Keratinocyte (primary cell): Measurements from ENCODE around the gene CACNA1E. TPM values are rescaled to one million over a fixed set of nuclear protein-coding genes. Genes with fewer than 3 reads are reported as not detected.

Source experiments
- DNase-seq: peaks from one replicate; pipeline ENCODE4 v3.0.0-alpha.2; 2011; ENCODE audit warnings: low read depth, missing footprints, low spot score
- FAIRE-seq: peaks from 2 replicates; lab custom pipeline; 2011; peaks lifted over from hg19 to GRCh38; lab: Jason Lieb, UNC
- H2AFZ ChIP-seq: 2 replicates; pipeline ENCODE4 v1.6.0; 2012; ENCODE audit warnings: low read length, control low read depth, inconsistent platforms; ENCODE audit not compliant: control insufficient read depth
- H3K27ac ChIP-seq: 2 replicates; pipeline ENCODE4 v1.5.1; 2011; ENCODE audit warnings: low read length; ENCODE audit not compliant: control insufficient read depth, insufficient read depth
- H3K27me3 ChIP-seq: 3 replicates; pipeline ENCODE4 v1.6.0; 2011; ENCODE audit warnings: low read length; ENCODE audit not compliant: control insufficient read depth, insufficient read depth; ENCODE audit errors: extremely low read depth
- H3K36me3 ChIP-seq, 2 experiments: 2 replicates in 1 of 2; 3 replicates in 1 of 2; pipeline ENCODE4 v1.5.1; 2011; ENCODE audit warnings: low read length in 2 of 2, mild to moderate bottlenecking in 1 of 2; ENCODE audit not compliant: control insufficient read depth in 2 of 2, insufficient read depth in 2 of 2; ENCODE audit errors: extremely low read depth in 1 of 2
- H3K4me1 ChIP-seq: 3 replicates; pipeline ENCODE4 v1.5.1; 2011; ENCODE audit warnings: low read length; ENCODE audit not compliant: control insufficient read depth, insufficient read depth; ENCODE audit errors: extremely low read depth
- H3K4me2 ChIP-seq: 3 replicates; pipeline ENCODE4 v1.6.0; 2011; ENCODE audit warnings: low read depth, low read length; ENCODE audit not compliant: control insufficient read depth, insufficient read depth; ENCODE audit errors: extremely low read depth
- H3K4me3 ChIP-seq, 3 experiments: fragments of 200-600 bp in 1 of 3; sonication (generic) in 1 of 3; 2 replicates in 2 of 3; 3 replicates in 1 of 3; pipeline ENCODE4 v1.5.1; 2011 to 2016; ENCODE audit warnings: low read length in 3 of 3, mild to moderate bottlenecking in 3 of 3, control low read depth in 2 of 3, inconsistent platforms in 1 of 3, low read depth in 1 of 3, mixed read lengths in 1 of 3, mixed run types in 1 of 3, moderate library complexity in 1 of 3; ENCODE audit not compliant: control insufficient read depth in 2 of 3, insufficient read depth in 2 of 3; ENCODE audit errors: extremely low read depth in 1 of 3
- H3K79me2 ChIP-seq: 2 replicates; pipeline ENCODE4 v1.6.0; 2012; ENCODE audit warnings: low read length; ENCODE audit not compliant: control insufficient read depth, insufficient read depth
- H3K9ac ChIP-seq: 3 replicates; pipeline ENCODE4 v1.6.0; 2011; ENCODE audit warnings: low read length; ENCODE audit not compliant: control insufficient read depth, insufficient read depth; ENCODE audit errors: extremely low read depth
- H3K9me1 ChIP-seq: 3 replicates; pipeline ENCODE4 v1.6.0; 2011; ENCODE audit warnings: low read length; ENCODE audit not compliant: control insufficient read depth, insufficient read depth; ENCODE audit errors: extremely low read depth
- H3K9me3 ChIP-seq: 2 replicates; pipeline ENCODE4 v1.5.1; 2012; ENCODE audit warnings: low read depth, low read length; ENCODE audit not compliant: control insufficient read depth
- H4K20me1 ChIP-seq: 3 replicates; pipeline ENCODE4 v1.6.0; 2011; ENCODE audit warnings: low read length; ENCODE audit not compliant: control insufficient read depth, insufficient read depth; ENCODE audit errors: extremely low read depth
- CTCF ChIP-seq, 3 experiments: IDR thresholded peaks in 1 of 3; conservative IDR thresholded peaks in 1 of 3; optimal IDR thresholded peaks in 1 of 3; 2 replicates in 2 of 3; 3 replicates in 1 of 3; pipeline versions ENCODE3 to v1.5.1; 2011; ENCODE audit warnings: low read length in 3 of 3, mild to moderate bottlenecking in 3 of 3, moderate library complexity in 2 of 3, control low read depth in 1 of 3, inconsistent platforms in 1 of 3; ENCODE audit not compliant: insufficient read depth in 2 of 3; ENCODE audit errors: extremely low read depth in 1 of 3
- EZH2 ChIP-seq: IDR thresholded peaks from one replicate; pipeline ENCODE4 v1.6.1; 2012; ENCODE audit warnings: inconsistent platforms, mild to moderate bottlenecking, low read length, moderate library complexity
- dilution Hi-C: fragments of 300-500 bp; cut with MboI; formaldehyde crosslinking; loops from one replicate; pipeline ENCODE4 v1.7.0; 2020; ENCODE audit warnings: low sequenced_read_pairs; ENCODE audit not compliant: extremely low pct_ligation_motif_present
- polyA plus RNA-seq, 5 experiments: library from polyadenylated mRNA; depleted of rRNA in 3 of 5; stranded (reverse) in 3 of 5; stranded (forward) in 1 of 5; unstranded in 1 of 5; fragments of >200 nt; gene quantifications; 1 replicate in 1 of 5; 2 replicates in 3 of 5; 3 replicates in 1 of 5; pipeline versions ENCODE4 v1.2.1 to v1.2.3, GENCODE V29; 2011 to 2012; ENCODE audit warnings: missing spikeins in 2 of 5, low read depth in 1 of 5, low replicate concordance in 1 of 5

CACNA1E gene
- polyA plus RNA-seq, 1 donor (not counting 4 experiments of a cell fraction or from before 2014, with no cell fraction given), result not detected

GRCh38 chr1:181685211-181685610 is 201.9 kb downstream of the CACNA1E start:
- Histone ChIP-seq H3K27ac (no peak overlapping the region), H3K4me2 (no peak overlapping the region), H3K9me3 (no peaks in the 10 kb centered on the region), H3K9ac (no peak overlapping the region), H3K27me3 (peaks cover 9% of the 10 kb centered on the region), H2AFZ (no peak overlapping the region), H4K20me1 (no peaks in the 10 kb centered on the region), H3K4me1 (no peaks in the 10 kb centered on the region), H3K4me3 (no peak overlapping the region), H3K36me3 (no peaks in the 10 kb centered on the region), H3K79me2 (no peaks in the 10 kb centered on the region), H3K9me1 (no peaks in the 10 kb centered on the region)
- DNase-seq (no peak), FAIRE-seq (no peak)
- dilution Hi-C loops, result no loop called here
- TF ChIP-seq EZH2, result no peak
- no peak for TF ChIP-seq CTCF (optimal IDR thresholded peaks at IDR 0.05 in 1 of 3, IDR thresholded peaks at IDR 0.05 in 1 of 3, conservative IDR thresholded peaks at IDR 0.05 in 1 of 3; ENCODE audit: extremely low read depth in 1 of 3, insufficient read depth in 2 of 3, low read length in 3 of 3)

DNA sequence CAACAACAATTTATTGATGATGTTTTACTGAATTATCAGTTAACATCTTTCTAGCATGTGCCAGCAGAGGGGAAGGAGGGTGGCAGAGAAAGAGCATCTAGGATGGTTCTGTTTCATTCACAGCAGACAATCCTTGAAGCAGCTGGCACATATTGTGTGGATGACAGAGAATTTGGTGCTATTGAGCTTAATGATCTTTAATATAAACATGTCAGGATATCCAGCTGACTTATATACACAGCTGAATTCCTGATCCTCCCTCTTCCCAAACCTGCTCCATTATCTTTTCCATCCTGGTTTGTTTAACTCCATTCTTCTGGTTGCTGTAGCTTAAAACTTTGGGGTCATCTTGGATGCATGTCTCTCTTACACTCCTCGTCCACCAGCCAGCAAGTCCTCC is 218.6 kb downstream of the CACNA1E start:
- Histone ChIP-seq H3K27ac (no peak overlapping the region), H3K27me3 (no peaks in the 10 kb centered on the region), H3K4me1 (no peaks in the 10 kb centered on the region), H4K20me1 (no peaks in the 10 kb centered on the region), H3K4me2 (no peak overlapping the region), H3K9me1 (no peaks in the 10 kb centered on the region), H3K79me2 (no peaks in the 10 kb centered on the region), H3K9ac (no peak overlapping the region), H3K4me3 (no peak overlapping the region), H3K9me3 (no peaks in the 10 kb centered on the region), H2AFZ (no peak overlapping the region), H3K36me3 (no peaks in the 10 kb centered on the region)
- no peak for FAIRE-seq
- dilution Hi-C loops, result no loop called here
- DNase-seq, result no peak
- TF ChIP-seq EZH2, result no peak
- TF ChIP-seq CTCF (optimal IDR thresholded peaks at IDR 0.05 in 1 of 3, IDR thresholded peaks at IDR 0.05 in 1 of 3, conservative IDR thresholded peaks at IDR 0.05 in 1 of 3; ENCODE audit: extremely low read depth in 1 of 3, insufficient read depth in 2 of 3, low read length in 3 of 3), result no peak
